ENCODE results near the gene PPP2R5B.

PPP2R5B gene

GRCh38 chr11:64910451-64911093 lies 13.9 kb upstream of the PPP2R5B start:
- no peak for DNase-seq

GRCh38 chr11:64911142-64911541 lies 13.3 kb upstream of the PPP2R5B start:
- no peak for DNase-seq

GRCh38 chr11:64911689-64912088 lies 12.8 kb upstream of the PPP2R5B start:
- no peak for DNase-seq

- no peak for DNase-seq
Measured at GRCh38 chr11:64913171-64913727, 11.2 kb upstream of the PPP2R5B start.

GRCh38 chr11:64914123-64914522 lies 10.4 kb upstream of the PPP2R5B start:
- no peak for DNase-seq

GRCh38 chr11:64915376-64915887 lies 9.1 kb upstream of the PPP2R5B start:
- DNase-seq, result no peak

- DNase-seq, result no peak
Measured at GRCh38 chr11:64916040-64916774, 8.3 kb upstream of the PPP2R5B start.

GRCh38 chr11:64916775-64917662 lies 7.5 kb upstream of the PPP2R5B start, which contains the start of gene ATG2A:
ATG2A (minus strand) TSS chr11:64917209; CDS start chr11:64917135, 74 bp downstream.
- peak; percentile 99 for DNase-seq

- no peak for DNase-seq
Measured at GRCh38 chr11:64917663-64917995, 6.9 kb upstream of the PPP2R5B start.

- DNase-seq, result peak; percentile 1
Measured at GRCh38 chr11:64918017-64918416, 6.5 kb upstream of the PPP2R5B start.

GRCh38 chr11:64919627-64920026 lies 4.9 kb upstream of the PPP2R5B start:
- DNase-seq, result no peak

- no peak for DNase-seq
Measured at GRCh38 chr11:64920124-64920523, 4.4 kb upstream of the PPP2R5B start.

- DNase-seq, result no peak
Measured at GRCh38 chr11:64921384-64921783, 3.1 kb upstream of the PPP2R5B start.

GRCh38 chr11:64923151-64923661 lies 1.3 kb upstream of the PPP2R5B start:
- no peak for DNase-seq

- no peak for DNase-seq
Measured at GRCh38 chr11:64924910-64925284, 408 bp downstream of the PPP2R5B start.

GRCh38 chr11:64925536-64926436 lies 1.3 kb downstream of the PPP2R5B start:
- DNase-seq, result no peak

- no peak for DNase-seq
Measured at GRCh38 chr11:64926689-64927088, 2.2 kb downstream of the PPP2R5B start.

- no peak for DNase-seq
Measured at GRCh38 chr11:64928957-64929356, 4.5 kb downstream of the PPP2R5B start.

GRCh38 chr11:64929625-64930024 lies 5.1 kb downstream of the PPP2R5B start:
- DNase-seq, result no peak

- DNase-seq, result no peak
Measured at GRCh38 chr11:64930340-64930739, 5.9 kb downstream of the PPP2R5B start.

- no peak for DNase-seq
Measured at GRCh38 chr11:64931290-64931689, 6.8 kb downstream of the PPP2R5B start.

- DNase-seq, result no peak
Measured at GRCh38 chr11:64932324-64932723, 7.8 kb downstream of the PPP2R5B start.
